Suprapubic skin (tissue), 3 donors: ENCODE data around the gene PAFAH1B1.
"Not testable (repeated sequence)": the region's sequence is repeated elsewhere in the genome, so short reads cannot be mapped to it uniquely, and the experiment has no call there.

ENCODE experiments used
- POLR2A ChIP-seq, 2 donors: fragments of 450-650 bp; IDR thresholded peaks; one replicate each; pipeline ENCODE4 v1.6.1; 2017; ENCODE audit warnings: antibody characterized with exemption in 2 of 2, mild to moderate bottlenecking in 2 of 2, moderate library complexity in 2 of 2
- TF ChIP-seq, protein P1 (sequence below), 2 donors: fragments of 200-600 bp in 1 of 2; fragments of 450-650 bp in 1 of 2; sonication (generic) in 1 of 2; IDR thresholded peaks; one replicate each; pipeline ENCODE4 v1.5.1; 2016 to 2019; ENCODE audit warnings: antibody characterized with exemption in 2 of 2, mild to moderate bottlenecking in 1 of 2, moderate library complexity in 1 of 2

DNA sequence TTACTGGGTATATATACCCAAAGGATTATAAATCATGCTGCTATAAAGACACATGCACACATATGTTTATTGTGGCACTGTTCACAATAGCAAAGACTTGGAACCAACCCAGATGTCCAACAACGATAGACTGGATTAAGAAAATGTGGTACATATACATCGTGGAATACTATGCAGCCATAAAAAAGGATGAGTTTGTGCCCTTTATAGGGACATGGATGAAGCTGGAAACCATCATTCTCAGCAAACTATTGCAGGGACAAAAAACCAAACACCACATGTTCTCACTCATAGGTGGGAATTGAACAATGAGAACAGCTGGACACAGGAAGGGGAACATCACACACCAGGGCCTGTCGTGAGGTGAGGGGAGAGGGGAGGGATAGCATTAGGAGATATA lies 59.5 kb downstream of the PAFAH1B1 start:
- TF ChIP-seq, protein P1, sequence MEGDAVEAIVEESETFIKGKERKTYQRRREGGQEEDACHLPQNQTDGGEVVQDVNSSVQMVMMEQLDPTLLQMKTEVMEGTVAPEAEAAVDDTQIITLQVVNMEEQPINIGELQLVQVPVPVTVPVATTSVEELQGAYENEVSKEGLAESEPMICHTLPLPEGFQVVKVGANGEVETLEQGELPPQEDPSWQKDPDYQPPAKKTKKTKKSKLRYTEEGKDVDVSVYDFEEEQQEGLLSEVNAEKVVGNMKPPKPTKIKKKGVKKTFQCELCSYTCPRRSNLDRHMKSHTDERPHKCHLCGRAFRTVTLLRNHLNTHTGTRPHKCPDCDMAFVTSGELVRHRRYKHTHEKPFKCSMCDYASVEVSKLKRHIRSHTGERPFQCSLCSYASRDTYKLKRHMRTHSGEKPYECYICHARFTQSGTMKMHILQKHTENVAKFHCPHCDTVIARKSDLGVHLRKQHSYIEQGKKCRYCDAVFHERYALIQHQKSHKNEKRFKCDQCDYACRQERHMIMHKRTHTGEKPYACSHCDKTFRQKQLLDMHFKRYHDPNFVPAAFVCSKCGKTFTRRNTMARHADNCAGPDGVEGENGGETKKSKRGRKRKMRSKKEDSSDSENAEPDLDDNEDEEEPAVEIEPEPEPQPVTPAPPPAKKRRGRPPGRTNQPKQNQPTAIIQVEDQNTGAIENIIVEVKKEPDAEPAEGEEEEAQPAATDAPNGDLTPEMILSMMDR (IDR thresholded peaks at IDR 0.05), result not testable (repeated sequence)
- not testable (repeated sequence) for TF ChIP-seq POLR2A (IDR thresholded peaks at IDR 0.05)
